ENCODE results near the gene SPTBN1. TPM values are rescaled to one million over a fixed set of nuclear protein-coding genes. Genes with fewer than 3 reads are reported as not detected.
A peak's percentile ranks its signal among the peaks of the same experiment; 100 is the strongest.

The SPTBN1 gene
- total RNA-seq, 1 experiment from 2014 or later: 262 TPM

GRCh38 chr2:54572636-54573536, 116.8 kb downstream of the SPTBN1 start:
- peak in 1 of 2 experiments; percentile 61 for DNase-seq
- CTCF ChIA-PET: interaction anchor here (0.6 to 1.5 kb wide), 2 partner anchors 39 to 49 kb away, joined by 3 read pairs; no protein-coding TSS in a partner anchor

GRCh38 chr2:54573537-54573919, 117.4 kb downstream of the SPTBN1 start:
- H3F3A ChIP-seq (ENCODE audit: insufficient read depth, low read depth): peaks cover 65% of the 10 kb centered on the region
- no peaks in the 10 kb centered on the region for H3K9me2 ChIP-seq (ENCODE audit: insufficient read depth)
- POLR2A ChIA-PET (ENCODE audit: unreplicated experiment): interaction anchor here (0.6 to 1.3 kb wide), 3 partner anchors 26 to 477 kb away, joined by 3 to 14 read pairs (median 5); partner anchors contain the start of gene RTN4
- no peaks in the 10 kb centered on the region for H3K9me3 ChIP-seq (ENCODE audit: insufficient read depth, low read depth)
- no peak overlapping the region for H2AFZ ChIP-seq
- no peak for DNase-seq
- no peak for TF ChIP-seq EZH2 (IDR thresholded peaks at IDR 0.05; ENCODE audit: low read depth)
- no peak for TF ChIP-seq CTCF (conservative IDR thresholded peaks at IDR 0.05)
- H3K27ac ChIP-seq: peak overlapping the region; percentile 97
- peaks cover 4% of the 10 kb centered on the region for H4K20me1 ChIP-seq (ENCODE audit: insufficient read depth)
- BruUV-seq (replicated peaks): no TSS peak
- CTCF ChIA-PET: interaction anchor here (1.5 kb wide), 1 partner anchor 49 kb away, joined by 3 read pairs; no protein-coding TSS in a partner anchor
- H3K36me3 ChIP-seq (ENCODE audit: low read depth): peaks cover 10% of the 10 kb centered on the region
- peaks cover 90% of the 10 kb centered on the region for H3K4me1 ChIP-seq (replicated peaks; ENCODE audit: insufficient read depth)
- intact Hi-C loops (cut with micrococcal nuclease; ENCODE audit: unreplicated experiment): loop anchor here (2.0 to 5.0 kb wide), 2 partner anchors 39 to 117 kb away; partner anchors contain the start of gene SPTBN1
- no peaks in the 10 kb centered on the region for H3K27me3 ChIP-seq (ENCODE audit: insufficient read depth, low read depth)
- H3K4me2 ChIP-seq: peak overlapping the region; percentile 79
- peak overlapping the region; percentile 38; the same call in 1 of the 2 replicates for H3K4me3 ChIP-seq
- peaks cover 96% of the 10 kb centered on the region for H3K79me2 ChIP-seq (ENCODE audit: low read depth)

More at GRCh38 chr2:54572636-54573536, 116.8 kb downstream of the SPTBN1 start:
- POLR2A ChIA-PET (ENCODE audit: unreplicated experiment): interaction anchor here (0.6 to 1.6 kb wide), 6 partner anchors 13 to 478 kb away, joined by 4 to 35 read pairs (median 6); partner anchors contain the start of gene RTN4
- peak overlapping the region; percentile 97 for H3K27ac ChIP-seq
- peaks cover 10% of the 10 kb centered on the region for H3K36me3 ChIP-seq (ENCODE audit: low read depth)
- intact Hi-C loops (cut with micrococcal nuclease; ENCODE audit: unreplicated experiment): loop anchor here (1.0 to 5.0 kb wide), 4 partner anchors 13 to 116 kb away; partner anchors contain the start of gene SPTBN1
- H3K4me2 ChIP-seq: peak overlapping the region; percentile 79
- H3K9me3 ChIP-seq (ENCODE audit: insufficient read depth, low read depth): no peaks in the 10 kb centered on the region
- TSS peak; percentile 35 for BruUV-seq (replicated peaks)
- H3K27me3 ChIP-seq (ENCODE audit: insufficient read depth, low read depth): no peaks in the 10 kb centered on the region
- H3K4me1 ChIP-seq (replicated peaks; ENCODE audit: insufficient read depth): peaks cover 90% of the 10 kb centered on the region
- no peak overlapping the region for H2AFZ ChIP-seq
- no peaks in the 10 kb centered on the region for H3K9me2 ChIP-seq (ENCODE audit: insufficient read depth)
- H3K4me3 ChIP-seq: peak overlapping the region; percentile 38
- peaks cover 65% of the 10 kb centered on the region for H3F3A ChIP-seq (ENCODE audit: insufficient read depth, low read depth)
- TF ChIP-seq CTCF (conservative IDR thresholded peaks at IDR 0.05): no peak
- no peak for TF ChIP-seq EZH2 (IDR thresholded peaks at IDR 0.05; ENCODE audit: low read depth)
- H3K79me2 ChIP-seq (ENCODE audit: low read depth): peaks cover 96% of the 10 kb centered on the region
- peaks cover 4% of the 10 kb centered on the region for H4K20me1 ChIP-seq (ENCODE audit: insufficient read depth)

GRCh38 chr2:54574107-54574859, 118.2 kb downstream of the SPTBN1 start:
- H2AFZ ChIP-seq: no peak overlapping the region
- H4K20me1 ChIP-seq (ENCODE audit: insufficient read depth): peaks cover 4% of the 10 kb centered on the region
- BruUV-seq (replicated peaks): no TSS peak
- no peaks in the 10 kb centered on the region for H3K9me3 ChIP-seq (ENCODE audit: insufficient read depth, low read depth)
- H3K4me3 ChIP-seq: no peak overlapping the region; the same call in 1 of the 2 replicates
- H3K9me2 ChIP-seq (ENCODE audit: insufficient read depth): no peaks in the 10 kb centered on the region
- no peak for TF ChIP-seq EZH2 (IDR thresholded peaks at IDR 0.05; ENCODE audit: low read depth)
- no peak for TF ChIP-seq CTCF (conservative IDR thresholded peaks at IDR 0.05)
- peaks cover 96% of the 10 kb centered on the region for H3K79me2 ChIP-seq (ENCODE audit: low read depth)
- intact Hi-C loops (cut with micrococcal nuclease; ENCODE audit: unreplicated experiment): loop anchor here (1.0 to 5.0 kb wide), 4 partner anchors 24 to 38 kb away; no protein-coding TSS in a partner anchor
- H3F3A ChIP-seq (ENCODE audit: insufficient read depth, low read depth): peaks cover 64% of the 10 kb centered on the region
- H3K4me1 ChIP-seq (replicated peaks; ENCODE audit: insufficient read depth): peaks cover 90% of the 10 kb centered on the region
- H3K27ac ChIP-seq: peak overlapping the region; percentile 97
- ChIA-PET CTCF (interaction anchor here (1.5 kb wide), 1 partner anchor 50 kb away, joined by 3 read pairs; no protein-coding TSS in a partner anchor), POLR2A (ENCODE audit: unreplicated experiment) (interaction anchor here (0.6 to 0.7 kb wide), 3 partner anchors 15 to 50 kb away, joined by 3 to 5 read pairs (median 4); no protein-coding TSS in a partner anchor)
- peak; percentile 76 to 97 for DNase-seq
- H3K27me3 ChIP-seq (ENCODE audit: insufficient read depth, low read depth): no peaks in the 10 kb centered on the region
- peaks cover 6% of the 10 kb centered on the region for H3K36me3 ChIP-seq (ENCODE audit: low read depth)
- peak overlapping the region; percentile 79 for H3K4me2 ChIP-seq

Measured in PC-9 (cell line).